Vagina (tissue), 2 donors: ENCODE data around the gene FYB1.

Experiments used
- POLR2A ChIP-seq, 2 donors: fragments of 450-650 bp; IDR thresholded peaks; one replicate each; pipeline ENCODE4 v1.6.1; 2017; ENCODE audit warnings: antibody characterized with exemption in 2 of 2, mild to moderate bottlenecking in 2 of 2, moderate library complexity in 2 of 2
- TF ChIP-seq, protein P1 (sequence below), 3 experiments: fragments of 450-650 bp in 2 of 3; fragments of 200-600 bp in 1 of 3; sonication (generic) in 1 of 3; IDR thresholded peaks; one replicate each; pipeline ENCODE4 v1.5.1; 2017 to 2019; ENCODE audit warnings: antibody characterized with exemption in 3 of 3, mild to moderate bottlenecking in 2 of 3, moderate library complexity in 2 of 3

DNA sequence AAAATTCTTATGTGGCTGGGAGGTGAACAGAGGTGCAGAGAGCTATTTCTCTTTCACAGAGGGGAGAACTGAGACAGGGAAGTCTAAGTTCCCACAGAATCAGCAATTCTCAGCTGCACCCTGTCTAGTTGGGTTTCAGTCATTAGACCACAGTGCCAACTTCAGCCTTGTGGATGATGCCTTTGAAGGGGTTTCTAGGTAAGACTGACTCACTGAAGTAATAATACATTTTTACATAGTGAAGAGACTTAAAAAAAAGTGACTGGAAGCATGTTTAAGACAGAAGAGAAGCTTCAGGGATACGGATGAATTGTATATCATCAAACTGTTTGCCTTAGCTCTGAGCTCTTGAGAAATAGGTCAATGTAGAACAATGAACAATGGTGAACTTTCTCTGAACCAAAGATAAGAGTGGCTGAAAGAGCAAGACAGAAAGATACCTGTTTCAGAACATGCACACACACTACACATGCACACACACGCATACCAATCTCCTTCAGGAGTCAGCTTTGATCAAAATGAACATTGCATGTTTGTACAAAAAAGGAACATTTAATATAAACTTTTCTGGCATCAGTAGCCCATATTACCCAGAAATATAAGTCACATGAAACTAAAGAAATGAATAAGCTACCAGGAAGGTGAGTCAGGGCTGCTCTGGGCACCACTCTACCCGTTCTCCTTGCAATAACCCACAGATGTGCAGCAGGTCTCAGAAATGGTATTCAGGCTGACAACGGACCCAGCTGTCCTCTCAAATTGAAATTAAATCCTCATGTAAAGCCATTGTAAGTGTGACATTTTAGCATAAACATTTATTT lies 12.6 kb upstream of the FYB1 start:
- TF ChIP-seq, protein P1, sequence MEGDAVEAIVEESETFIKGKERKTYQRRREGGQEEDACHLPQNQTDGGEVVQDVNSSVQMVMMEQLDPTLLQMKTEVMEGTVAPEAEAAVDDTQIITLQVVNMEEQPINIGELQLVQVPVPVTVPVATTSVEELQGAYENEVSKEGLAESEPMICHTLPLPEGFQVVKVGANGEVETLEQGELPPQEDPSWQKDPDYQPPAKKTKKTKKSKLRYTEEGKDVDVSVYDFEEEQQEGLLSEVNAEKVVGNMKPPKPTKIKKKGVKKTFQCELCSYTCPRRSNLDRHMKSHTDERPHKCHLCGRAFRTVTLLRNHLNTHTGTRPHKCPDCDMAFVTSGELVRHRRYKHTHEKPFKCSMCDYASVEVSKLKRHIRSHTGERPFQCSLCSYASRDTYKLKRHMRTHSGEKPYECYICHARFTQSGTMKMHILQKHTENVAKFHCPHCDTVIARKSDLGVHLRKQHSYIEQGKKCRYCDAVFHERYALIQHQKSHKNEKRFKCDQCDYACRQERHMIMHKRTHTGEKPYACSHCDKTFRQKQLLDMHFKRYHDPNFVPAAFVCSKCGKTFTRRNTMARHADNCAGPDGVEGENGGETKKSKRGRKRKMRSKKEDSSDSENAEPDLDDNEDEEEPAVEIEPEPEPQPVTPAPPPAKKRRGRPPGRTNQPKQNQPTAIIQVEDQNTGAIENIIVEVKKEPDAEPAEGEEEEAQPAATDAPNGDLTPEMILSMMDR (IDR thresholded peaks at IDR 0.05), result no peak
- TF ChIP-seq POLR2A (IDR thresholded peaks at IDR 0.05), result no peak
